SH-SY5Y (cell line): ENCODE results near the gene HAO2.

Experiments
- GATA2 ChIP-seq: IDR thresholded peaks from 2 replicates; pipeline ENCODE4 v1.6.1; 2011; ENCODE audit warnings: mild to moderate bottlenecking, low read depth, low read length
- GATA3 ChIP-seq: IDR thresholded peaks from 2 replicates; pipeline ENCODE4 v1.6.1; 2011; ENCODE audit warnings: low read depth, mild to moderate bottlenecking, low read length, moderate library complexity

DNA sequence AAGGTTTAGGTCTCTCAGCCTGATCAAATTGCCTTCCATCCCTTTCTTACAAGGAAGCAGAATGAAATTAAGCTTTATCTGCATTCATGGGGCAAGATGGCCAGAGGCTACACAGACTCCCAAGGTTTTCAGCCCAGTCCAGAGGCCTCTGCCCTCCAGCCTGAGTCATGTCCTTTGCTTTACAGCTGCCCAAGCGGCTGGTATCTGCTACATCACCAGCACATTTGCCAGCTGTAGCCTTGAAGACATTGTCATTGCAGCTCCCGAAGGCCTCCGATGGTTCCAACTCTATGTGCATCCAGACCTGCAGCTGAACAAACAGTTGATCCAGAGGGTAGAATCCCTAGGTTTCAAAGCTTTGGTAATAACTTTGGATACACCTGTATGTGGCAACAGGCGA, 16.0 kb downstream of the HAO2 start:
- TF ChIP-seq GATA2 (no peak), GATA3 (no peak)
